IMR-90 (cell line): ENCODE results near the gene TEPSIN. TPM values are rescaled to one million over a fixed set of nuclear protein-coding genes. Genes with fewer than 3 reads are reported as not detected.

Source experiments
- ATAC-seq: fragments of 200-7000 bp; cut with Tn5 transposase; 2 replicates; pipeline ENCODE4 v1.9.1; 2020; ENCODE audit warnings: low read depth, mild to moderate bottlenecking, moderate library complexity
- BruUV-seq: library from RNA; stranded (reverse); fragments of 400-500 nt; replicated peaks from 2 replicates; lab custom pipeline; 2021; lab: Mats Ljungman, UMichigan
- CTCF ChIA-PET: fragments of 300-600 bp; formaldehyde crosslinking; extraction: SDS; loops from one replicate; lab custom pipeline; 2021; ENCODE audit warnings: antibody characterized with exemption; lab: Yijun Ruan, JAX
- POLR2A ChIA-PET: fragments of 300-600 bp; sonication (Branson Sonifier 250); formaldehyde crosslinking; loops from one replicate; lab custom pipeline; 2022; ENCODE audit warnings: antibody characterized with exemption; ENCODE audit not compliant: unreplicated experiment; lab: Charles Lee
- DNase-seq: peaks from one replicate; pipeline ENCODE4 v3.0.0; 2013
- H2AFZ ChIP-seq: replicated peaks from 2 replicates; pipeline ENCODE3; 2013; ENCODE audit warnings: low read length, mild to moderate bottlenecking; ENCODE audit not compliant: poor library complexity
- H2AK5ac ChIP-seq: 2 replicates; pipeline ENCODE4 v1.6.1; 2013; ENCODE audit warnings: low read depth, low read length, inconsistent platforms
- H2AK9ac ChIP-seq: replicated peaks from 2 replicates; pipeline ENCODE3; 2013; ENCODE audit warnings: mild to moderate bottlenecking, low read depth, low read length, moderate library complexity; ENCODE audit not compliant: poor library complexity
- H2BK120ac ChIP-seq: 2 replicates; pipeline ENCODE4 v1.6.1; 2013; ENCODE audit warnings: low read depth, low read length, inconsistent platforms
- H2BK15ac ChIP-seq: 3 replicates; pipeline ENCODE4 v1.6.1; 2013; ENCODE audit warnings: low read depth, low read length, inconsistent platforms
- H2BK20ac ChIP-seq: 2 replicates; pipeline ENCODE4 v1.6.1; 2013; ENCODE audit warnings: low read depth, mild to moderate bottlenecking, inconsistent platforms, low read length, moderate library complexity
- H2BK5ac ChIP-seq: 2 replicates; pipeline ENCODE4 v1.6.1; 2013; ENCODE audit warnings: mild to moderate bottlenecking, low read depth, low read length, inconsistent platforms; ENCODE audit not compliant: poor library complexity, severe bottlenecking
- H3K14ac ChIP-seq: replicated peaks from 2 replicates; pipeline ENCODE4 v1.6.1; 2013; ENCODE audit warnings: low read depth, low read length, inconsistent platforms
- H3K18ac ChIP-seq: 2 replicates; pipeline ENCODE4 v1.6.1; 2013; ENCODE audit warnings: low read depth, low read length, control low read depth
- H3K23ac ChIP-seq: 2 replicates; pipeline ENCODE4 v1.6.1; 2013; ENCODE audit warnings: low read depth, low read length, inconsistent platforms
- H3K27ac ChIP-seq: 2 replicates; pipeline ENCODE4 v1.5.1; 2013; ENCODE audit warnings: mild to moderate bottlenecking, control low read depth, low read length; ENCODE audit not compliant: insufficient read depth
- H3K27me3 ChIP-seq: 2 replicates; pipeline ENCODE4 v1.6.1; 2013; ENCODE audit warnings: low read length; ENCODE audit not compliant: control insufficient read depth, insufficient read depth
- H3K36me3 ChIP-seq: 2 replicates; pipeline ENCODE4 v1.6.1; 2013; ENCODE audit warnings: low read length, mixed read lengths; ENCODE audit not compliant: control insufficient read depth, insufficient read depth
- H3K4ac ChIP-seq: 2 replicates; pipeline ENCODE4 v1.6.1; 2013; ENCODE audit warnings: low read depth, low read length, inconsistent platforms
- H3K4me1 ChIP-seq: 2 replicates; pipeline ENCODE4 v1.6.1; 2013; ENCODE audit warnings: low read length, mixed read lengths; ENCODE audit not compliant: control insufficient read depth, insufficient read depth
- H3K4me2 ChIP-seq: 2 replicates; pipeline ENCODE4 v1.6.1; 2013; ENCODE audit warnings: low read depth, mild to moderate bottlenecking, control low read depth, low read length, moderate library complexity
- H3K4me3 ChIP-seq: 2 replicates; pipeline ENCODE4 v1.5.1; 2013; ENCODE audit warnings: low read depth, mild to moderate bottlenecking, control low read depth, low read length, moderate library complexity; ENCODE audit not compliant: insufficient read depth
- H3K56ac ChIP-seq: 2 replicates; pipeline ENCODE4 v1.6.1; 2013; ENCODE audit warnings: low read length, inconsistent platforms; ENCODE audit not compliant: insufficient read depth; ENCODE audit errors: extremely low read depth
- H3K79me1 ChIP-seq, 2 experiments: 2 replicates each; pipeline ENCODE4 v1.6.1; 2013; ENCODE audit warnings: low read length in 2 of 2, inconsistent platforms in 1 of 2, low read depth in 1 of 2
- H3K9ac ChIP-seq: 2 replicates; pipeline ENCODE4 v1.6.1; 2013; ENCODE audit warnings: low read depth, low read length, control low read depth
- H3K9me1 ChIP-seq: 2 replicates; pipeline ENCODE4 v1.6.1; 2013; ENCODE audit warnings: low read length, inconsistent platforms; ENCODE audit not compliant: insufficient read depth
- H3K9me3 ChIP-seq: 2 replicates; pipeline ENCODE4 v1.6.1; 2013; ENCODE audit warnings: low read length; ENCODE audit not compliant: control insufficient read depth, insufficient read depth
- H4K20me1 ChIP-seq: 2 replicates; pipeline ENCODE4 v1.6.1; 2013; ENCODE audit warnings: low read length, inconsistent platforms; ENCODE audit not compliant: insufficient read depth
- H4K5ac ChIP-seq: 2 replicates; pipeline ENCODE4 v1.6.1; 2013; ENCODE audit warnings: mild to moderate bottlenecking, low read depth, low read length, control low read depth
- H4K8ac ChIP-seq, 2 experiments: 2 replicates each; pipeline ENCODE4 v1.6.1; 2013; ENCODE audit warnings: low read depth in 2 of 2, low read length in 2 of 2, control low read depth in 1 of 2, inconsistent platforms in 1 of 2
- H4K91ac ChIP-seq: 2 replicates; pipeline ENCODE4 v1.6.1; 2013; ENCODE audit warnings: low read depth, low read length, inconsistent platforms; ENCODE audit not compliant: insufficient read depth
- CEBPB ChIP-seq: IDR thresholded peaks from 2 replicates; pipeline ENCODE4 v1.6.1; 2012; ENCODE audit warnings: low read depth, low read length, improper control_type of control experiment
- CHD1 ChIP-seq: IDR thresholded peaks from 2 replicates; pipeline ENCODE4 v1.6.1; 2012; ENCODE audit warnings: low read depth, low read length, improper control_type of control experiment
- FOS ChIP-seq: fragments of 150-350 bp; IDR thresholded peaks from 2 replicates; pipeline ENCODE4 v1.6.1; 2016; ENCODE audit warnings: low read depth, low read length
- MAFK ChIP-seq: IDR thresholded peaks from 2 replicates; pipeline ENCODE4 v1.6.1; 2012; ENCODE audit warnings: low read depth, low read length, improper control_type of control experiment
- MXI1 ChIP-seq: IDR thresholded peaks from 2 replicates; pipeline ENCODE4 v1.6.1; 2012; ENCODE audit warnings: low read depth, mild to moderate bottlenecking, low read length, moderate library complexity, borderline replicate concordance
- POLR2A ChIP-seq: IDR thresholded peaks from 2 replicates; pipeline ENCODE4 v1.6.1; 2012; ENCODE audit warnings: mild to moderate bottlenecking, low read depth, low read length
- RAD21 ChIP-seq: IDR thresholded peaks from 2 replicates; pipeline ENCODE4 v1.6.1; 2012; ENCODE audit warnings: low read length, improper control_type of control experiment
- RCOR1 ChIP-seq: IDR thresholded peaks from 2 replicates; pipeline ENCODE4 v1.6.1; 2012; ENCODE audit warnings: mild to moderate bottlenecking, low read length, improper control_type of control experiment; ENCODE audit not compliant: insufficient replicate concordance
- RFX5 ChIP-seq: IDR thresholded peaks from 2 replicates; pipeline ENCODE4 v1.8.0; 2012; ENCODE audit warnings: low read depth, mild to moderate bottlenecking, low read length, moderate library complexity
- WGBS, 2 experiments: methylation state at CpG; one replicate each; pipeline versions ENCODE4 v1.1.5 to v1.1.7; 2013; ENCODE audit warnings: missing lambda C conversion rate in 2 of 2; ENCODE audit not compliant: insufficient read length in 1 of 2; ENCODE audit errors: extremely low coverage in 2 of 2; 5-methylcytosine and 5-hydroxymethylcytosine counted together
- dilution Hi-C: fragments of 300-500 bp; cut with HindIII; formaldehyde crosslinking; loops from one replicate; pipeline ENCODE4 v1.14.3; 2018; ENCODE audit warnings: low sequenced_read_pairs; ENCODE audit not compliant: unreplicated experiment
- in situ Hi-C: fragments of 300-500 bp; cut with MboI; formaldehyde crosslinking; loops from 3 replicates; pipeline ENCODE4 v1.14.3; 2019; ENCODE audit warnings: low sequenced_read_pairs, inconsistent platforms, mixed read lengths
- intact Hi-C: fragments of 100-400 bp; cut with micrococcal nuclease; formaldehyde crosslinking; loops from 2 replicates; pipeline ENCODE4 v1.10.0; 2022
- polyA plus RNA-seq, 3 experiments: library from polyadenylated mRNA; depleted of rRNA; stranded (reverse); fragments of >200 nt; gene quantifications; 2 replicates each; pipeline ENCODE4 v1.2.3, GENCODE V29; 2012; ENCODE audit warnings: low replicate concordance in 1 of 3
- total RNA-seq: library from RNA; depleted of rRNA; stranded (reverse); fragments of >200 nt; gene quantifications from 2 replicates; pipeline ENCODE4 v1.2.3, GENCODE V29; 2012
- TF ChIP-seq, protein P1 (sequence below): fragments of 150-350 bp; IDR thresholded peaks from 2 replicates; pipeline ENCODE4 v1.6.1; 2016; ENCODE audit warnings: low read depth, mild to moderate bottlenecking, low read length, moderate library complexity, borderline replicate concordance
- TF ChIP-seq, protein P2 (sequence below): conservative IDR thresholded peaks from 2 replicates; pipeline ENCODE4 v1.5.1; 2012; ENCODE audit warnings: mild to moderate bottlenecking, low read depth, low read length, improper control_type of control experiment

The TEPSIN gene
- total and polyA plus RNA-seq, 2 of the 4 experiments (the other 2 are of a cell fraction): 3.2 to 28.1 TPM

DNA sequence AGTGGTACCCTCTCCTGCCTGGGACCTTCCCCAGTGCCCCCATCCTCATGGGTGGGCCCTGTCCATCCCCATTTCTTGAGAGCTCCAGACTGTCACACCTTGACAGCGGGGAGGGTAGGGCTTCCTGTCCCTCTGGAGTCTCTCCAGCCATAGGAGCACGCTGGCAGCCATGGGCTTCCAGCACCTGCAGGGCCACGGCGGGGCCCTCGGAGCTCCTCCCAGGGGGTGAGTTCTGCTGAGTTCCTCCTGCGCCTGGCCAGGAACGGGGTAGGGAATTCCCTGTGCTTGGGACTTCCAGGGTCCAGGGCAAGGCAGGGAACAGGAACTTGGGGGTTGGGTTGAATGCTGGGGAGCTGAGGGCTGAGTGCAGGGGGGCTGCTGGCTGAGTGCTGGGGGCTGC is 49.8 kb downstream of the TEPSIN start:
- DNase-seq (no peak), ATAC-seq (no peak)
- no peak overlapping the region for H3K4me2 ChIP-seq
- H3K79me1 ChIP-seq: no peaks in the 10 kb centered on the region
- no peak overlapping the region for H3K56ac ChIP-seq
- H2BK20ac ChIP-seq: no peak overlapping the region
- H3K9me1 ChIP-seq: no peaks in the 10 kb centered on the region
- H3K9me3 ChIP-seq: no peaks in the 10 kb centered on the region
- no peak overlapping the region for H2AFZ ChIP-seq
- no peak overlapping the region for H3K27ac ChIP-seq
- no CpG with 5 or more reads among the region's 7 CpGs for WGBS, 2 experiments
- no peak overlapping the region for H3K9ac ChIP-seq
- no peak overlapping the region for H3K14ac ChIP-seq
- no peak overlapping the region for H2BK5ac ChIP-seq
- no peak overlapping the region for H3K23ac ChIP-seq
- H3K36me3 ChIP-seq: peaks cover 6% of the 10 kb centered on the region; the same call in 1 of the 2 replicates
- no peak overlapping the region for H3K4ac ChIP-seq
- no peaks in the 10 kb centered on the region for H3K4me1 ChIP-seq
- no peak overlapping the region for H3K18ac ChIP-seq
- no peak overlapping the region for H2AK5ac ChIP-seq
- no peak overlapping the region for H4K91ac ChIP-seq
- BruUV-seq: no TSS peak
- TF ChIP-seq POLR2A: no peak
- TF ChIP-seq MAFK: no peak
- TF ChIP-seq, protein P1, sequence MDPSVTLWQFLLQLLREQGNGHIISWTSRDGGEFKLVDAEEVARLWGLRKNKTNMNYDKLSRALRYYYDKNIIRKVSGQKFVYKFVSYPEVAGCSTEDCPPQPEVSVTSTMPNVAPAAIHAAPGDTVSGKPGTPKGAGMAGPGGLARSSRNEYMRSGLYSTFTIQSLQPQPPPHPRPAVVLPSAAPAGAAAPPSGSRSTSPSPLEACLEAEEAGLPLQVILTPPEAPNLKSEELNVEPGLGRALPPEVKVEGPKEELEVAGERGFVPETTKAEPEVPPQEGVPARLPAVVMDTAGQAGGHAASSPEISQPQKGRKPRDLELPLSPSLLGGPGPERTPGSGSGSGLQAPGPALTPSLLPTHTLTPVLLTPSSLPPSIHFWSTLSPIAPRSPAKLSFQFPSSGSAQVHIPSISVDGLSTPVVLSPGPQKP: no peak
- TF ChIP-seq, protein P2, sequence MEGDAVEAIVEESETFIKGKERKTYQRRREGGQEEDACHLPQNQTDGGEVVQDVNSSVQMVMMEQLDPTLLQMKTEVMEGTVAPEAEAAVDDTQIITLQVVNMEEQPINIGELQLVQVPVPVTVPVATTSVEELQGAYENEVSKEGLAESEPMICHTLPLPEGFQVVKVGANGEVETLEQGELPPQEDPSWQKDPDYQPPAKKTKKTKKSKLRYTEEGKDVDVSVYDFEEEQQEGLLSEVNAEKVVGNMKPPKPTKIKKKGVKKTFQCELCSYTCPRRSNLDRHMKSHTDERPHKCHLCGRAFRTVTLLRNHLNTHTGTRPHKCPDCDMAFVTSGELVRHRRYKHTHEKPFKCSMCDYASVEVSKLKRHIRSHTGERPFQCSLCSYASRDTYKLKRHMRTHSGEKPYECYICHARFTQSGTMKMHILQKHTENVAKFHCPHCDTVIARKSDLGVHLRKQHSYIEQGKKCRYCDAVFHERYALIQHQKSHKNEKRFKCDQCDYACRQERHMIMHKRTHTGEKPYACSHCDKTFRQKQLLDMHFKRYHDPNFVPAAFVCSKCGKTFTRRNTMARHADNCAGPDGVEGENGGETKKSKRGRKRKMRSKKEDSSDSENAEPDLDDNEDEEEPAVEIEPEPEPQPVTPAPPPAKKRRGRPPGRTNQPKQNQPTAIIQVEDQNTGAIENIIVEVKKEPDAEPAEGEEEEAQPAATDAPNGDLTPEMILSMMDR: no peak
- TF ChIP-seq FOS: no peak
- TF ChIP-seq CHD1: no peak
- TF ChIP-seq MXI1: no peak
- no peak for TF ChIP-seq RAD21
- no peak for TF ChIP-seq RFX5
- TF ChIP-seq CEBPB: no peak
- TF ChIP-seq RCOR1: no peak
- H3K4me3 ChIP-seq: no peak overlapping the region
- H3K27me3 ChIP-seq: peaks cover 6% of the 10 kb centered on the region; the same call in 1 of the 2 replicates
- in situ Hi-C loops: no loop called here
- no peak overlapping the region for H4K5ac ChIP-seq
- no peak overlapping the region for H2AK9ac ChIP-seq
- no peaks in the 10 kb centered on the region for H4K20me1 ChIP-seq
- H2BK120ac ChIP-seq: no peak overlapping the region
- no peak overlapping the region for H2BK15ac ChIP-seq
- H4K8ac ChIP-seq: no peak overlapping the region
- CTCF ChIA-PET: no interaction called here
- POLR2A ChIA-PET: no interaction called here
- intact Hi-C loops: no loop called here
- dilution Hi-C loops: no loop called here
